GM12892 (cell line): ENCODE data around the gene DAGLB.

ENCODE experiments used
- POLR2A ChIP-seq: IDR thresholded peaks from 2 replicates; pipeline ENCODE4 v1.6.1; 2011; ENCODE audit warnings: low read depth, low read length, control low read depth
- POLR2AphosphoS5 ChIP-seq: IDR thresholded peaks from 2 replicates; pipeline ENCODE4 v1.6.1; 2011; ENCODE audit warnings: low read depth, low read length, control low read depth

DNA sequence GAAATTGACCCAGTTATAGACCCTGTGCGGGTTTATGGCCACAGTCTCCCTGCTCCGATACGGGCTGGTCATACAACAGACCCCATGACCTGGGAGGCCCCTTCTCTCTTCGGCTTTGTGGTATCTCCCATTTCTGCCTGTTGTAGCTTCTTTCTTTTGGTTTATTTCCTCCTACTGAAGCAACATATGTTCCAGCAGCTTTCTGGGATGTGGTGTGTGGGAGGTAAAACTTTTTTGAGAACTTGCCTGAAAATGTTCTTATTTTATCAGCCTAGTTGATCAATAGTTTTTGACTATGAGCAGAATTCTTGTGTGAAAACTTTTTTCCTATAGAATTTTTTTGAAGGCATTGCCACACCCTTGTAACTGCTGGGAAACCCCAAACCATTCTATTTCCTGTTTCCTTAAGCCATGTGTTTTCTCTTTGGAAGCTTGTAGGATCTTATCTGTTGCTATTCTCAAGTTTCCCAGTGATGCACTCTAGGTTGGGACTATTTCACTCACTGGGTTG lies 80.0 kb downstream of the DAGLB start:
- TF ChIP-seq POLR2A: no peak
- TF ChIP-seq POLR2AphosphoS5: no peak
